ENCODE measurements around the gene GALNT9.

GALNT9 gene

DNA sequence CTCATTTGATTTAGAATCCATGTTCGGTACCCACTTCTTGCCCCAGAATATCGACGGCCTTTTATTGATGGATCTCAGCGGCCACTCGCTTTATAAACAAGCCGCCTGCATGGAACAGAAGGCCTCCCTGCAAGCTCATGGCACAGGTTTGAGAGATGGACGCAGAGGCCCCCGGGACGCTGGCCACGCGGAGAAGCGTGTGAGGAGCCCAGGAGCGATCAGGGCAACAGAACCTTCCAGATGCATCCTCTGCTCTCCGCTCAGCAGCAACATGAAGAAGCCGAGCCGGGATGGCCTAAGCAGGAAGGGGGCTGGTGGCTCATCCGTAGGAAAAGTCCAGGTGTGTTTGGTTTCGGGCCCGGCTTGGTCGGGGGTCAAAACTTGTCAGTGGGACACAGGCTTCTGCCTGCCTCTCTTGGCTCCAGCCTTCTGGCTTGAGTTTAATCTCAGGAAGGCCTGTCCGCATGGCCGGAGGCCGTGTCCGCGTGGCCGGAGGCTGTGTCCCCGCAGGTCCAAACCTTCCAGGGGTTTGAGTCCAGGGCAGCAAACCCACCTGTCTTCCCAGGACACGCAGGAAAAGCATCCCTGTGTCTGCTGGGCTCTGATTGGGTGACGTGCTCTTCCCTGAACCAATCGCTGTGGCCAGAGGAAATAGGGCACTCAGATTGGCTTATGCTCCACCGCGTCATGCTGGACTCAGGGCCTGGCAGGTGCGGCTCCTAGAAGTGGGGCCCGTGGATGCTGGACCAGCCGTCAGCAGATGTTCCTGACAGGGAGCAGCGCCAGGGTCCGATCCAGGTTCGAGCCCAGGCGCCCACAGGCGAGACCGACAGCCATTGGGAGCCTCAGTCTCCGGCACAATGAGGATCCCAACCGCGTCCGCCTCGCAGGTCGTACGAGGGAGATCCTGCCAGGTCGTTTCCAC is 65.0 kb downstream of the GALNT9 start:
- TF ChIP-seq, protein P1, sequence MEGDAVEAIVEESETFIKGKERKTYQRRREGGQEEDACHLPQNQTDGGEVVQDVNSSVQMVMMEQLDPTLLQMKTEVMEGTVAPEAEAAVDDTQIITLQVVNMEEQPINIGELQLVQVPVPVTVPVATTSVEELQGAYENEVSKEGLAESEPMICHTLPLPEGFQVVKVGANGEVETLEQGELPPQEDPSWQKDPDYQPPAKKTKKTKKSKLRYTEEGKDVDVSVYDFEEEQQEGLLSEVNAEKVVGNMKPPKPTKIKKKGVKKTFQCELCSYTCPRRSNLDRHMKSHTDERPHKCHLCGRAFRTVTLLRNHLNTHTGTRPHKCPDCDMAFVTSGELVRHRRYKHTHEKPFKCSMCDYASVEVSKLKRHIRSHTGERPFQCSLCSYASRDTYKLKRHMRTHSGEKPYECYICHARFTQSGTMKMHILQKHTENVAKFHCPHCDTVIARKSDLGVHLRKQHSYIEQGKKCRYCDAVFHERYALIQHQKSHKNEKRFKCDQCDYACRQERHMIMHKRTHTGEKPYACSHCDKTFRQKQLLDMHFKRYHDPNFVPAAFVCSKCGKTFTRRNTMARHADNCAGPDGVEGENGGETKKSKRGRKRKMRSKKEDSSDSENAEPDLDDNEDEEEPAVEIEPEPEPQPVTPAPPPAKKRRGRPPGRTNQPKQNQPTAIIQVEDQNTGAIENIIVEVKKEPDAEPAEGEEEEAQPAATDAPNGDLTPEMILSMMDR (IDR thresholded peaks at IDR 0.05; ENCODE audit: insufficient read depth, low read length, missing control alignments), result no peak
- no peak overlapping the region for H3K4me3 ChIP-seq (ENCODE audit: low read depth, low read length)
- POLR2A ChIA-PET, result no interaction called here
- DNase-seq (ENCODE audit: low read depth, low spot score), result no peak
- CTCF ChIA-PET, result no interaction called here

GRCh38 chr12:132263451-132264049 is 65.8 kb downstream of the GALNT9 start:
- H3K4me3 ChIP-seq (ENCODE audit: low read depth, low read length), result no peak overlapping the region
- TF ChIP-seq, protein P1 (IDR thresholded peaks at IDR 0.05; ENCODE audit: insufficient read depth, low read length, missing control alignments), result no peak
- DNase-seq (ENCODE audit: low read depth, low spot score), result no peak
- ChIA-PET CTCF (no interaction called here), POLR2A (no interaction called here)

DNA sequence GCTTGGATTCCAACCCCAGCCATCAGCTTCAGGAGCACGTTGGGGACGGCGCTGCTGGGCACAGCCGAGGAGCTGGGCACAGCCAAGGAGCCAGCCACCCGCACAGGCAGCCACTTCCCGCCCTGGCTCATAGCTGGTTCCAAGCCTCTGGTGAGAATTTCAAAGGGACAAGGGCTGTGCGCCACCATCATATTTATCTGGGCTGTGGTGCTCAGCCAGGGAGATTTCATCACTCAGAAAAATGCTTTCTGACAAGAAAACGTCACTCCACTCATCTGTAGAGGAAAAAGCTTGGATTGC is 66.4 kb downstream of the GALNT9 start:
- no peak overlapping the region for H3K4me3 ChIP-seq (ENCODE audit: low read depth, low read length)
- TF ChIP-seq, protein P1 (IDR thresholded peaks at IDR 0.05; ENCODE audit: insufficient read depth, low read length, missing control alignments), result no peak
- POLR2A ChIA-PET, result no interaction called here
- no peak for DNase-seq (ENCODE audit: low read depth, low spot score)
- CTCF ChIA-PET, result no interaction called here

DNA sequence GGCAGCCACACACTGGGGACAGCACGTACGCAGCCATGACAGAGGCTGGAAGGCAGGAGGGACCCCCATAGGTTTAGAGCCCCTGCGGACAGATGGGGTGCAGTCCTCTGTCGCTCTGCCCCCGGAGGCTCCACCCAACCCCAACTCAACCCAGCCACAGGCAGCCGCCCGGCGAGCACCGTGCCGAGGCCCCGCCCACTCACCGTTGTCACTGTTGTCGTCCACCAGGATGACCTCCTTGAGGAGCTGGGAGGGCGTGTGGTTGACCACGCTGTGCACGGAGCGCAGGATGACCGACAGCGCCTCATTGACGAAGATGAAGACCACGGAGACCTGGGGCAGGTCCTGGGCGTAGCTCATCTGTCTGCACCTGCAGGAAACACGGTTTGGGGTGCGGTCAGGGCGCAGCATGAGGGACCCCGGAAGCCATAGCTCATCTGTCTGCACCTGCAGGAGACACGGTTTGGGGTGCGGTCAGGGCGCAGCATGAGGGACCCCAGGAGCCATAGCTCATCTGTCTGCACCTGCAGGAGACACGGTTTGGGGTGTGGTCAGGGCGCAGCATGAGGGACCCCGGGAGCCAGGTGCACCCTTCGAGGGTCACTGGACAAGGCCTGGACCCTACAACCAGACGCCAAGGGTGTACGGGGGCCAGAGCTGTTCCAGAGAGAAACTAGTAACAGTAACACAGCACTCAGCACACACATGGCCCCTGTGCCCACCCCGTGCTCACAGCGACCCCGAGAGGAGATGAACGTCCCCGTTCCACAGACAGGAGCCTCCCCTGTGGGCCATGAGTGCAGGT is 66.9 kb downstream of the GALNT9 start:
- TF ChIP-seq, protein P1 (IDR thresholded peaks at IDR 0.05; ENCODE audit: insufficient read depth, low read length, missing control alignments), result no peak
- no peak for DNase-seq (ENCODE audit: low read depth, low spot score)
- CTCF ChIA-PET, result no interaction called here
- H3K4me3 ChIP-seq (ENCODE audit: low read depth, low read length), result no peak overlapping the region
- POLR2A ChIA-PET, result no interaction called here

DNA sequence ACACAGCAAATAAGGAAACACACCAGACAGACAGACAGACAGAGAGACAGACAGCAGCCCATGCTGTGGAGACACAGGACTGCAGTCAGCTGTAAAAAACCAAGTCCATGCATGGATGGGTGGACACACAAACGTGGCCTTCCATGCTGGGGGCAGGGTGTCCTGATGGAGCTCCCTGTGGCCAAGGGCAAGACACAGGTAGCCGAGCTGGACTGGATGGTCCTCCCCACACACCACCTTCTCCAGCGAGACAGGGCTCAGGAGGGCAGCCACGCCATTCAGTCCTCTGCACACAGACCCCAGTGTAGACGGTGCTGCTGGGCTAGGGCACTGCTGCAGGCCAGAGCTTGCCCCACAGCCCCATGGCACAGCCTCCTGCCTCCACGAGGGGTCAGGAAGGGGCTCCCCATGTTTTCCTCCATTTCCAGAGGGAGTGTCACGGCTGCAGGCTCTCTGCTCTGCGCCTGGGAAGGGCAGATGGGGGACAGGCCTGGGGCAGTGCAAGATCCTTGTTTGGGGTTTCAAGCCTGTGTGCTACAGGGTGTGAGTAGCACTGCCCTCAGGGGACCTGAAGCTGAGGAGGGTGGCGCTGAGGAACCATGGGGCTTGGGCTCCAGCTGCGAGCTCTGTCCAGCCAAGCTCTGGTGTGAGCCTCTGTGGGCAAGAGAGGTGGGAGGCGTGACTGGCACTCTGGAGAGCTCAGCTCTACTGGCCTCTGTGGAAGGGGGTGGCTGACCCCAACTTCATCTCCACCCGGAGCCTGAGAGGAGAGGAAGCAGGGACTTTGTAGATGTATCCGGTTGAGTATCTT is 67.9 kb downstream of the GALNT9 start:
- TF ChIP-seq, protein P1 (IDR thresholded peaks at IDR 0.05; ENCODE audit: insufficient read depth, low read length, missing control alignments), result no peak
- no peak for DNase-seq (ENCODE audit: low read depth, low spot score)
- CTCF ChIA-PET, result no interaction called here
- H3K4me3 ChIP-seq (ENCODE audit: low read depth, low read length), result no peak overlapping the region
- POLR2A ChIA-PET, result no interaction called here

Data from AG04449 (cell line).